GM19035 (cell line): Measurements from ENCODE around the gene UBAP1.
"Not testable (repeated sequence)": the region's sequence is repeated elsewhere in the genome, so short reads cannot be mapped to it uniquely, and the experiment has no call there.

ENCODE experiments used
- ATAC-seq: cut with Tn5 transposase; IDR thresholded peaks from one replicate; pipeline ENCODE4 v1.9.1; 2021; ENCODE audit not compliant: unreplicated experiment

UBAP1 gene

DNA sequence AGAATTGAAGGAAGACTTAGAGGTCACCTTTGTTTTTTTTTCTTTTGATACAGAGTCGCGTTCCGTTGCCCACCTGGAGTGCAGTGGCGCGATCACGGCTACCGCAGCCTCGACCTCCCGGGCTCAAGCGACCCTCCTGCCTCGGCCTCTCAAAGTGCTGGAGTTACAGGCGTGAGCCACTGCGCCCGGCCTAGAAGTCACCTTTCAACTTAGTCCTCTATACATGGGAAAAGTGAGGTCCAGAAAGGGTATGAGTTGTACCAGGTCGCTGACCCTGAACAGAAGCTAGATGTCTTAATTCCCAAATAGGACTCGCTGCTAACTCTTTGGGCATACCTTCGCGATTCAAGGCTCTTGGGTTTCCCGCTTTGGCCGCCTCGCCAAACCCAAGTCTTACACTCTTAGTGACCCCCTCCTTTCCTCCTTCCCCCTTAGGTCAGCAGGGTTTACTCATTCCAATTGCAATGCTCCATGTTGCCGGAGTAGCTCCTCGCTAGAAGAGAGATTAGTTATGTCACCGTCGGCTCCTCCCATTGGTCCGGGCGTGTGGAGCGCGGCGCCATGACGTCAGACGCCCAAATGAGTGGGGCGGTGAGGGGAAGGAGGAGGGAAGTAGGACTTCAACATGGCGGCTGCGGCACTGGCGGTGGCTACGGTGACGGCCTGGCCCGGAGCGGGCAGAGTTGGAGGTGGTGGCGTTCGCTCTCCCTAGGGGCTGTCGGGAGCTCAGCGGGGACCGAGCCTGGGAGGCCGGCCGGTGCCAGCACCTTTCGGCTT lies at the start of gene UBAP1:
Gene UBAP1 (plus strand): TSS at position 608 of the 777 bp plus-strand sequence. CDS start 41,872 bp downstream, outside the sequence.
- peak; percentile 99 for ATAC-seq

DNA sequence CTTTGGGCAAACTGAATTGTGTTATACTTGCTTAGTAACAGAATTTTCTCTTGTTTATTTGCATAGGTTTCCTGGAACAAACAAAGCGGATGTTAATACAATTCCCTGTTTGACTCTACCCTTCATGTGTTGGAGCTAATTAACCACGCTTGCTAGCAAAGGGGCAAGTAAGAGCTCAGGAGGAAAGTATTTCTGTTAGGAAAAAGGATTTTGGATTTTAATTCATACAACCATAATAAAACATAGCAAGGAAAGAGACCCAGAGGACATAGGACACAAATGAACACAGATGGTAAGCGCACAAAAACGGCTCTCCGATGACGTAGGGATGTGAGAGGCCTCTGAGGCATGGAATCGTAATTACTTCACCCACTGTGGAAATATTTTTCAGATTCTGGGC lies 47.3 kb upstream of the UBAP1 start:
- ATAC-seq: no peak

DNA sequence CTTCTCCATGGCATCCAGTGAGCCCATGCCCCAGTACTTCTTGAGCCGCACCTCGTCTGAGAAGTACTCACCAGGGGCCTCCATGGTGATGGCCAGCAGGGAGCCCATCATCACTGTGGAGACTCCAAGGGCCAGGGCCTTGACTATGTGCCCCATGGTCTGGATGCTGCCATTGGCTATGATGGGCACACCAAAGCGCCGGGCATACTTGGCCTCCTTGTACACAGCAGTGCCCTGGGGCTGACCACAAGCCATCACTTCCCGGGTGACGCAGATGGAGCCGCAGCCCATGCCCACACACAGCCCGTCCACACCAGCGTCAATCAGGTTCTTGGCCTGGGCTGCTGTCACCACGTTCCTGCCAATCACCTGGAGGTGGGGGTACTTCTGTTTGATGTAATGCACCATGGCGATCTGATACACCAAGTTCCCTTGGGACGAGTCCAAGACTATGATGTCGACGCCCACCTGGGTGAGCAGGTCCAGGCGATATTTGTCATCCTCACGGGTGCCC lies 45.4 kb upstream of the UBAP1 start:
- no peak for ATAC-seq

DNA sequence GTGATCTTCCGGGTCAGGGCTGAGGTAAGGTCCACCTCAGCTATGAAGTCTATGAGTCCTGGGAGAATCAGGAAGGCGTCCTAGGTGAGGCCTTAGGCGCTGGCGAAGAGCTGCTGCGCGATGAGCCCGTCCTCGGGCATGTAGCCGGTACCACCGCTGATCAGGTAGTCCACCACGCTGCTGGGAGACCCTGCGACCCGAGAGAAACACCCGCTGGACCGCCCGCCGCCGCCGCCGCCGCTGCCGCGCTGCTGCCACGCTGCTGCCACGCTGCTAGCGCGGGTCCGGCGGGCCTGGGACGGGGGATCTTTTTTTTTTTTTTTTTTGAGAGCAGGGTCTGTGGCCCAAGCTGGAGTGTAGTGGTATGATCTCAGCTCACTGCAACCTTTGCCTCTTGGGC lies 44.3 kb upstream of the UBAP1 start:
- ATAC-seq: no peak

DNA sequence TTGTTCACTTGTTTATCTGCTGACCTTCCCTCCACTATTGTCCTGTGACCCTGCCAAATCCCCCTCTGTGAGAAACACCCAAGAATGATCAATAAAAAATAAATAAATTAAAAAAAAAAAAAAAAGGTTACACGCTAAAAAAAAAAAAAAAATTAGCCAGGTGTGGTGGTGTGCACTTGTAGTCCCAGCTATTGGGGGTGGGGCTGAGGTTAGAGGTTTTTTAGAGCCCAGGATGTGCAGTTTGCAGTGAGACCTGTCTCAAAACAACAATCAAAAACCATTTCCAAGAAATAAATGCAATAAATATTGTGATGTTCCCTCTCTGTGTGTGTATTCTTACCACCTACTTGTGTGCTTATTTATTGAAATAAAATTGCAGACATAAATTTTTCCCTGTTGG lies 40.2 kb upstream of the UBAP1 start:
- ATAC-seq: not testable (repeated sequence)

DNA sequence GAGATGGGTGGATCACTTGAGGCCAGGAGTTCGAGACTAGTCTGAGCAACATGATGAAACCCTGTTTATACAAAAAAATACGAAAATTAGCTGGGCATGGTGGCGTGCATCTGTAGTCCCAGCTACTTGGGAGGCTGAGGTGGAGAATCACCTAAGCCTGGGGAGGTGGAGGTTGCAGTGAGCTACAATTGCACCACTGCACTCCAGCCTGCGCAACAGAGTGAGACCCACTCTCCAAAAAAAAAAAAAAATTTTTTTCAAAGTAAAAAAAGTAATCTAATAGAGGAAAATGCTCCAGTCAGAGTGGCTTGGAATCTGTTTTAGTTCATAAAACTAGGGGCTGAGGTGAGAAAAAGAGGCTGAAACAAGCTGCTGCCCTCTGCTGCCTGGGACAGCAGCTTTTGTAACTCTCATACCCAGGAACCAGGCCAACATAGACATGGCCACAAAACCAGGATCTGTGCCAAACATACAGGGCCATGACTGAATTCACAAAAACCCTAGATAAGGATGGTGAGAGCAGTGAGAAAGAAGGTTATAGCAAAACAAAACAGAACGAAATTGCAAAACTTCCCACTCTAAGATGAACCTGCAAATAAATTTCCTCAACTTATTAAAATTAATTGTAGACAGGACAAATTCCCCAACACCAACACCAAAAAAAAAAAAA lies 39.2 kb upstream of the UBAP1 start:
- ATAC-seq: no peak

DNA sequence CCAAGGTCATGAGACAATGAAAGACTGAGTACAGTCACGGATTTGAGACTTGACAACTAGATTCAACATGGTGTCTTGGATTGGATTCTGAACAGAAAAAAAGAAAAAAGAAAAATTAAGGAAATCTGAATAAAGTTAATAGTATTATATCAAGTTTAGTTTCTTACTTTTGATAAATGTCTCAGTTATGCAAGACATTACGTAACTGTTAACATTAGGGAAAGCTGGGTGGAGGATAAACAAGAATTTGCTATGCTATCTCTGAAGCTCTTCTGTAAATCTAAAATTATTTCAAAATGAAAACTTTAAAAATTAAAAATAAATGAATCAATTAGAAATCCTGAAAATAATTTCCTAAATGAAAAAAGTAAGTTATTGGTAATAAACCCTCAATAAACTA lies 38.0 kb upstream of the UBAP1 start:
- no peak for ATAC-seq

DNA sequence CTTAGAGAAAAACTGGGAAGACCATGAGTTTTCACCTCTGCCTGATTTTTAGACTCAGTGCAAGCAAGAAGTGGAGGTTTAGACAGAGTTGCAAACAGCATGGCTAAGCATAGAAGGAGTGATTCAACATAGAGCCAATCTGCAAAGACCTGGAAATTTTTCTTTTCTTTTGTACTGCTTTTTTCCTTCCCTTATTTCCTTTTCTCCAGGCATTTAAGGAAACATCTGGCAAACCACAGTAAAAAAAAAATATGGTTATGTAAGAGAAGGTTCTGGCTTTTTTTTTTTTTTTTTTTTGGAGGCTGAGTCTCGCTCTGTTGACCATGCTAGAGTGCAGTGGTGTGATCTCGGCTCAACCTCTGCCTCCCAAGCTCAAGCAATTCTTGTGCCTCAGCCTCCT lies 35.7 kb upstream of the UBAP1 start:
- ATAC-seq: no peak

DNA sequence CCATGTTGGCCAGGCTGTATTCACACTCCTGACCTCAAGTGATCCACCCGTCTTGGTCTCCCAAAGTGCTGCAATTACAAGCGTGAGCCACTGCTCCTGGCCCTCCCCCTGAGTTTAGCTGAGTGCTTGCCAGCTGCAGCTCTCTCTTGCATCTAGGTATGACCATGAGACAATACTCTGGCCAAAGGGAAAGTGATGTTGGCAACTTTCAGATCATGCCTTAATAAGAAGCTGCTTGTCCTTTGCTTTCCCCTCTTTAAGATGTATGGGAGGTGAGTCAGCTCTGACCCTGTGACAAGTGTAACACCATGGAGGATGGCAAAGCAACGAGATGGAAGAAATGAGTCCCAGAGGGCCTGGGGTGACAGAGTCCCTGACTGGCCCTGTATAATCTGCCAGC lies 33.7 kb upstream of the UBAP1 start:
- ATAC-seq: no peak

DNA sequence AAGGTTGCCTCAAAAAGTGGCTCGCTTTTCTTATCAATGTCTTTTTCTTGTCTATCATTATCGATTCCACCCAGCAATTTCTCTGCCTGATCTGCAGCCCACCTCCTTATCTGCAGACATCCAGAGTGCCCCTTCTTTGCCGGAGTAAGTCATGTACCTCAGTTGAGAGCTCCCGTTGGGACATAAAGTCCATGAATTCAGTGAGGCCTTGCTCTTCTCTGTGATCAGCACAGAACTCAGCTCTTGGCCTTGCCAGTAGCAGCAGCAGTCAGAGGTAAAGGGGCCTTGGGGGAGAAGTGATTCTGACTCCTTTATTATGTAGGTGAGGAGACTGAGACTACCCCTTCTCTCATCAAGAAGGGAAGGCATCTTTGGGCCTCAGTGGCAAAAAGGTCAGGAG lies 27.4 kb upstream of the UBAP1 start:
- ATAC-seq: no peak

DNA sequence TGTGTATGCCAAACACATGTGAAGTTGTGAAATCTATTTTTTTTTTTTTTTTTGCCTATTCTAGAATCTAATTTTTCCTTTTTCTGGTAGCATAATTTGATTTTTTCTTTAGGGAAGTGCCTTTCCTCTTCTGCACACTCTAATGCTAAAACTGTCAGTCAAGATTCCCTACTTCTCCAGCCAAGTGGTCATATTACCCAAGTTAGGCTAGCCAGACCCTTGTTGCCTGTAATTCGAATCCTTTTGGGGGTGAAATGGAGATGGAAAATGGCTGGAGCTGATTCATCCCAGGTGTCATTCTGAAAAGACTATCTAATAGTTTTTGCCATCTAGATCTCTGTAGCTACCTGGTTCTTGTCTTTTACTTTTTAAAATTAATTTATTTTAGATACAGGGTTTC lies 24.8 kb upstream of the UBAP1 start:
- ATAC-seq: no peak

DNA sequence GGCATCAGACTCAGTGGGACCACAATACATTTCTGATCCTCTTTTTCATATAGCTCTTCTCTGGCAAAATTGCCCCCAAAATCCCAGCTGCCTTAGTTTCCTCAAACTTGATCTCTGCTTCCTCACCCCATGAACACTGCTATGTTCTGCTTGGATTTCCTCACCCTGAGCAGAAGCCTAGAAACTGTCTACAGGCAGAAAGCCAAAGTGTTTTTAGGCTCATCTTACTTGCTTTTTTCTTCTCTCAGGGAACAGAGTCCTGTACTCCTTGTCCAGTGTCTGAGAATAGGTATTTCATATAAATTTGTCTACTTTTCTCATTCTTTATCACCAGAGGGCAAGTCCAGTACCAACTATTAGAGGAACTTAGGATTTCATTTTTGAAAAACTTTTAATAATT lies 21.5 kb upstream of the UBAP1 start:
- ATAC-seq: no peak

DNA sequence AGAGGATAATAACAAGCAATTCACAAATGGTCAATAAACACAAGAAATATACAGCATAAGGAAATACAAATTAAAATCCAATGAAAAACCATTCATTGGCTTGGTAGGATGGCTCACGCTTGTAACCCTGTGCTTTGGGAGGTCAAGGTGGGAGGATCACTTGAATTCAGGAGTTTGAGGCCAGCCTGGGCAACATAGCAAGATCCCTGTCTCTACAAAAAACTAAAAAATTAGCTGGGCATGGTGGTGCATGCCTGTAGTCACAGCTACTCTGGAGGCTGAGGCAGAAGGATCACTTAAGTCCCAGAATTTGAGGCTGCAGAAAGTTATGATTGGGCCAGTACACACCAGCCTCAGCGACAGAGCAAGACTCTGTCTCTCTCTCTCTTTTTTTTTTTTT lies 20.9 kb upstream of the UBAP1 start:
- ATAC-seq: no peak

DNA sequence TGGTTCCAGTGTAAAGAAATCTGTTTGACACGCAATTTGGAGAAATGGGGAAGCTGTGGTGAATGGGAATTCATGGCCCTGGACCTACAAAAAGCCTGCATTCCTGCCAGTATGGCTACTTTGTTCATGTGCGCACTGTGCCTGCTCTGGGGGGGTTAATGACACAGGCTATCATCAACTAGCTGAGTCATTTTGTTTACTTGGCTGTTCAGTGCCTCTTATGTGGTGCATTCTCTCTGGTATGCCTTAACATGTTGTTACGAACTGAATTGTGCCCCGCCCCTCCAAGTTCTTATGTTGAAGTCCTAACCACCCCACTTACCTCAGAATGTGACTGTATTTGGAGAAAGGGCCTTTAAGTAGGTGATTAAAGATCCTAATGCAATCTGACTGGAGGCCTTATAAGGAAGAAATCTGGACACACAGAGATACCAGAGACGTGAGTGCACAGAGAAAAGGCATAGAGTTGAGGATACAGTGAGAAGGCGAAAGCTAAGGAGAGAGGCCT lies 20.4 kb upstream of the UBAP1 start:
- ATAC-seq: no peak

DNA sequence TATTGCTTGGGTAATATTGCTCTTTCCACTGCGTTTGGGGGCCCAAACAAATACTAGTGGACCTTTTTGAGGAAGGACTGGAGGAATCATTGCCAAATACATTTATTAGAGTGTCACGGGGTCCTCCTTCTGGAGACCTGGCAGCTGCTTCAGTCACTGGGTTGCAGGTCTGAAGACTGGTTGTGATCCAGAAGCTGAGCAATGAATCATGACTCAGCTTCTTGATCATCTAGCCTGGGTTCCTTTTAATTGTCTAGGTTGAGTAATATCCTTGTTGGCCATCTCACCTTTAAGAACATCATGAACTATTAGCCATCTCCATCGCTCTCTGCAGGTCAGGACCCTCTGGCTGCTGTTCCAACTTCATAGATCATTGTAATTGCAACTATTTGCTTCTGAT lies 15.4 kb upstream of the UBAP1 start:
- ATAC-seq: no peak

DNA sequence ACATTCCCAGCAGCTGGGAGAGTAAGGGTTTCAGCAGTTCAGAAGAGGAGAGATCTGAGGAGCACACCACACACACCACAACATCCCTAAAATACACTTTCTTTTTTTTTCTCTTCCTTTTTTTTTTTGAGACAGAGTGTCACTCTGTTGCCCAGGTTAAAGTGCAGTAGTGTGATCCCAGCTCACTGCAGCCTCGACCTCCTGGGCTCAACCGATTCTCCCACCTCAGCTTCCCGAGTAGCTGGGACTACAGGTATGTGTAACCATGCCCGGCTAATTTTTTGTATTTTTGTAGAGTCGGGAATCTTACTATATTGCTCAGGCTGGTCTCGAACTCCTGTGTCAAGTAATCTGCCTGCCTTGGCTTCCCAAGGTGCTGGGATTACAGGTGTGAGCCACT lies 9.7 kb upstream of the UBAP1 start:
- ATAC-seq: no peak

DNA sequence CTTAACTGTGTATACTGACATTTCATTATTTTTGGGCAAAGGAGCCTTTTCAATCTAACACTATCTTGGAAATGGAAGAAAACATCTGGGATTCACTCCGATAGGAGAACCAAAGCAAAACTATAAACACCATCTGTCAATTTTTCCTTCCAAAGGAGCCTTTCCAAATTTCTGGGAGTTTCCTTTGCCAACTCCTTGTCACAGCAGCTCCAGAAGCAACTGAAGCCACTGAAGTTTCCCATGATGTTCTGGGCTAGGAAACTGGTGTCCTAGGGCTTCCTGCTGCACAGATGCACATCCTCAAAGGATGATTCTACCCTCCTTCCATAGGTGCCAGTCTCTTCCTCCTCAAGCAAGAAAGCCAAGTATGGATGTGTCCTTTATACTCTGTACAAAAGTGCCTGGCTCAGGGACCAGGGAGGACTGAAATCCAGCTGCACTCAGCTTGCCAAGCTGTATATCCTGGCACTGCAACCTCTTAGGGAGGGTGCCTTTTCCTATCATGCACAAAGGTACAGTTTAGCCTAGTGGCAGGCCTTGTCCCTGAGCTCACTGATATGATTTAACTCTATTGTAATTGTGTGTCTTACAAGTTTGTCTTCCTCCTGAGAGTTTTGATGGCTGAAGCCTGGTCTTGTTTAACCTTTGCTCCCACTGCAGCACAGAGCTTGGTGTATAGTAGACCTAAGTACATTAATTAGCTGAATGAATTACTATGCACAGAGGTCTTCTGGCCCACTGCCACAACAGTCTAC lies 8.4 kb upstream of the UBAP1 start:
- ATAC-seq: no peak

DNA sequence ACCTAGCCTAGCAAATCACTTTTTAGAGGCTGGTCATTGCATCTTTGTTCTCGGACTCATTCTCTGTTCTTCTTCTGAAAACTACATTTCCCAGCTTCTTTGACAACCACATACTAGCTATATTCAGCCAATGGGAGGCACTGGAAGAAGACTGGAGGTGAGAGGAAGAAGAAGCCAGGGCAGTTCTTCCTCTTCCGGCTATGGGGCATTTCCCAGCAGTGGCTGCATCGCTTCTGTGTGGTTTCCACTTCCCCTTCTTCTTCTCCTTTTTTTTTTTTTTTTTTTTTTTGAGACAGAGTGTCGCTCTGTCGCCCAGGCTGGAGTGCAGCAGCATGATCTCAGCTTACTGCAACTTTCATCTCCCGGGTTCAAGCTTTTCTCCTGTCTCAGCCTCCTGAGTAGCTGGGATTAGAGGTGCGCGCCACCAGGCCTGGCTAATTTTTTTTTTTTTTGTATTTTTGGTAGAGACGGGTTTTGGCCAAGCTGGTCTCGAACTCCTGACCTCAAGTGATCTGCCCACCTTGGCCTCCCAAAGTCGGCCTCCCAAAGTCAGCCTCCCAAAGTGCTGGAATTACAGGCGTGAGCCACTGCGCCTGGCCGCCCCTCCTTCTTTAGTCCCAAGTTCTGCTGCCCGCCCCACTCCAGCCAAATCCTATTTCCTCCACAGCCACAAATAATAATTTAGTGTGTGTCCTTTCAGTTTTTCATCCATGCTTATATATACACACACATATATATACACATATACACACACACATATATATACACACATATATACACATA lies 6.9 kb upstream of the UBAP1 start:
- peak; percentile 56 for ATAC-seq

DNA sequence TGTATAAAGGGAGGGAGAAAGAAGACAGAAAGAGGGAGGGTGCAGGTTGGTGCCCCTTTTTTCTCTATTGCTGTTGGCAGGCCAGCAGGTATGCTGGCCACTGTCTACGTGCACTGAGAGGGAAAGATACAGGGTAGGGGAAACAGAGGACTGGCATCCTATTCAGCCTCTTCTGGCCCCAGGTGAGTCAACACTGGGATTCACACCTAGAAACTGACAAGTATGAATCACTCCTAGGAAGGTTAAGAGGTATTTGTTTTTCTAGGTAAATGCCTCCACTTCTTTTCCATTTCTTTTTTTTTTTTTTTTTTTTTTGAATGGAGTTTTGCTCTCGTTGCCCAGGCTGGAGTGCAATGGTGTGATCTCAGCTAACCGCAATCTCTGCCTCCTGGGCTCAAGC lies 2.8 kb upstream of the UBAP1 start:
- no peak for ATAC-seq

DNA sequence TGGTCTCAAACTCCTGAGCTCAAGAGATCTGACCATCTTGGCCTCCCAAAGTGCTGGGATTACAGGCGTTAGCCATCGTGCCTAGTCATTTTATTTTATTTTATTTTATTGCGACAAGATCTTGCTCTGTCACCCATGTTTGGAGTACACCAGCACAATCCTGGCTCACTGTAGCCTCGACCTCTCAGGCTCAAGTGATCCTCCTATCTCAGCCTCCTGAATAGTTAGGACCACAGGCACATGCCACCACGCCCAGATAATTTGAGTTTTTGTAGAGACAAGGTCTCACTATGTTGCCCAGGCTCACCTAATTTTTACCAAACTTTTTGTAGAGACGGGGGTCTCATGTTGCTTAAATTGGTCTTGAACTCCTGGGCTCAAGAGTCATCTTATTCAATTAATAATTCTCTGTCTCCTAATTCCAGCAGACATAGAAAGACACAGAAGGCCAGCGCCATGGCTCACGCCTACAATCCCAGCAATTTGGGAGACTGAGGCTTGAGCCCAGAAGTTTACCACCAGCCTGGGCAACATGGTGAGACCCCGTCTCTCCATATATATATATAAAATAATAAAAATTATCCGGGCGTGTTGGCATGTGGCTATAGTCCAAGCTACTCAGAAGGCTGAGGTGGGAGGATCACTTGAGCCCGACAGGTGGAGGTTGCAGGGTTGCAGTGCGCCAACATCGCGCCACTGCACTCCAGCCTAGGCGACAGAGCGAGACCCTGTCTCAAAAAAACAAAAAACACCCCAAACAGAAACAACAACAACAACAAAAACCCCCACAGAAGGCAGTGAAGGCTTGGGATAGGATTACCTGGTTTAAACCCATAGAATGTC lies 1.0 kb upstream of the UBAP1 start:
- ATAC-seq: no peak
